ENCODE data around the gene DLX1.

Gene DLX1

GRCh38 chr2:172087780-172088244, 2.5 kb downstream of the DLX1 start:
- no peak for DNase-seq (ENCODE audit: low read depth)

- no peak for DNase-seq (ENCODE audit: low read depth)
Observed at GRCh38 chr2:172088245-172089004, 3.1 kb downstream of the DLX1 start.

GRCh38 chr2:172089005-172089504, 3.7 kb downstream of the DLX1 start:
- DNase-seq (ENCODE audit: low read depth), result no peak

GRCh38 chr2:172089633-172090032, 4.3 kb downstream of the DLX1 start:
- DNase-seq (ENCODE audit: low read depth), result no peak

GRCh38 chr2:172090044-172090961, 5.0 kb downstream of the DLX1 start:
- DNase-seq (ENCODE audit: low read depth), result no peak

GRCh38 chr2:172091000-172091641, 5.8 kb downstream of the DLX1 start:
- DNase-seq (ENCODE audit: low read depth), result no peak

GRCh38 chr2:172091761-172092566, 6.7 kb downstream of the DLX1 start:
- DNase-seq (ENCODE audit: low read depth), result no peak

GRCh38 chr2:172092716-172093415, 7.6 kb downstream of the DLX1 start:
- DNase-seq (ENCODE audit: low read depth), result no peak

GRCh38 chr2:172093416-172094293, 8.3 kb downstream of the DLX1 start:
- DNase-seq (ENCODE audit: low read depth), result no peak

GRCh38 chr2:172094294-172095145, 9.2 kb downstream of the DLX1 start:
- no peak for DNase-seq (ENCODE audit: low read depth)

GRCh38 chr2:172095146-172095904, 10.0 kb downstream of the DLX1 start:
- no peak for DNase-seq (ENCODE audit: low read depth)

- DNase-seq (ENCODE audit: low read depth), result no peak
Observed at GRCh38 chr2:172095905-172096625, 10.8 kb downstream of the DLX1 start.

- no peak for DNase-seq (ENCODE audit: low read depth)
Observed at GRCh38 chr2:172096626-172097547, 11.6 kb downstream of the DLX1 start.

- DNase-seq (ENCODE audit: low read depth), result no peak
Observed at GRCh38 chr2:172097557-172098131, 12.3 kb downstream of the DLX1 start.

GRCh38 chr2:172098287-172098649, 13.0 kb downstream of the DLX1 start:
- DNase-seq (ENCODE audit: low read depth), result no peak
